D721Med (cell line): ENCODE results near the gene ANGPTL2.

Experiments
- DNase-seq: peaks from one replicate; pipeline ENCODE4 v3.0.0; 2011; ENCODE audit warnings: low spot score; ENCODE audit not compliant: insufficient read length
- FAIRE-seq: peaks from 2 replicates; lab custom pipeline; 2011; peaks lifted over from hg19 to GRCh38; lab: Jason Lieb, UNC
- TF ChIP-seq, protein P1 (sequence below): IDR thresholded peaks from 2 replicates; pipeline ENCODE4 v1.5.1; 2012; ENCODE audit warnings: mild to moderate bottlenecking, control low read depth; ENCODE audit not compliant: insufficient read depth; ENCODE audit errors: missing control alignments

The ANGPTL2 gene

DNA sequence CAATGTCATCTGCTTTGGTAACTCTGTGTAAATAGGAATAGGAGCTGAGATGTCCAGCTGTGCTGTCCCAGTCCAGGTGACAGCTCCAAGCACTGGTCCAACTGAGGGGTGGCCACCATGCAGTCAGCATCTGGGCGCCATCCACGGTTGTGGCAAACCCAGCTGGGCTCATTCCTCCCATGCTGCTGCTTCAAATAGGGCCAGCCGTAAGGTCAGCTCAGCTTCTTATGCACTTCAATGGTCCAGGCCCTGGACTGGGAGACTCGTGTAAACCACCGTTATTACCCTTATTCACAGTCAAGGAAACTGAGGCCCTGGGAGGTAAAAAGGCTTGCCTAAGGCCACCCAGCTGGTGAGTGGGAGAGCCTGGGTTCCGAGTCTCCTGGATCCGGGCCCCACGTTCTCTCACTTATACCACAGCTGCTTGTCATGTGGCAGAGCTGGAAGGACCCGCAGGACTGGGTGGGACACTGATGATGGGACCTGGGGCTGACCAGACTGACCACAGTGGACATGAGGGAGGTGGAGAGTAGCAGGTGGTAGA lies 38.7 kb upstream of the ANGPTL2 start:
- TF ChIP-seq, protein P1, sequence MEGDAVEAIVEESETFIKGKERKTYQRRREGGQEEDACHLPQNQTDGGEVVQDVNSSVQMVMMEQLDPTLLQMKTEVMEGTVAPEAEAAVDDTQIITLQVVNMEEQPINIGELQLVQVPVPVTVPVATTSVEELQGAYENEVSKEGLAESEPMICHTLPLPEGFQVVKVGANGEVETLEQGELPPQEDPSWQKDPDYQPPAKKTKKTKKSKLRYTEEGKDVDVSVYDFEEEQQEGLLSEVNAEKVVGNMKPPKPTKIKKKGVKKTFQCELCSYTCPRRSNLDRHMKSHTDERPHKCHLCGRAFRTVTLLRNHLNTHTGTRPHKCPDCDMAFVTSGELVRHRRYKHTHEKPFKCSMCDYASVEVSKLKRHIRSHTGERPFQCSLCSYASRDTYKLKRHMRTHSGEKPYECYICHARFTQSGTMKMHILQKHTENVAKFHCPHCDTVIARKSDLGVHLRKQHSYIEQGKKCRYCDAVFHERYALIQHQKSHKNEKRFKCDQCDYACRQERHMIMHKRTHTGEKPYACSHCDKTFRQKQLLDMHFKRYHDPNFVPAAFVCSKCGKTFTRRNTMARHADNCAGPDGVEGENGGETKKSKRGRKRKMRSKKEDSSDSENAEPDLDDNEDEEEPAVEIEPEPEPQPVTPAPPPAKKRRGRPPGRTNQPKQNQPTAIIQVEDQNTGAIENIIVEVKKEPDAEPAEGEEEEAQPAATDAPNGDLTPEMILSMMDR, result no peak
- no peak for FAIRE-seq
- no peak for DNase-seq

DNA sequence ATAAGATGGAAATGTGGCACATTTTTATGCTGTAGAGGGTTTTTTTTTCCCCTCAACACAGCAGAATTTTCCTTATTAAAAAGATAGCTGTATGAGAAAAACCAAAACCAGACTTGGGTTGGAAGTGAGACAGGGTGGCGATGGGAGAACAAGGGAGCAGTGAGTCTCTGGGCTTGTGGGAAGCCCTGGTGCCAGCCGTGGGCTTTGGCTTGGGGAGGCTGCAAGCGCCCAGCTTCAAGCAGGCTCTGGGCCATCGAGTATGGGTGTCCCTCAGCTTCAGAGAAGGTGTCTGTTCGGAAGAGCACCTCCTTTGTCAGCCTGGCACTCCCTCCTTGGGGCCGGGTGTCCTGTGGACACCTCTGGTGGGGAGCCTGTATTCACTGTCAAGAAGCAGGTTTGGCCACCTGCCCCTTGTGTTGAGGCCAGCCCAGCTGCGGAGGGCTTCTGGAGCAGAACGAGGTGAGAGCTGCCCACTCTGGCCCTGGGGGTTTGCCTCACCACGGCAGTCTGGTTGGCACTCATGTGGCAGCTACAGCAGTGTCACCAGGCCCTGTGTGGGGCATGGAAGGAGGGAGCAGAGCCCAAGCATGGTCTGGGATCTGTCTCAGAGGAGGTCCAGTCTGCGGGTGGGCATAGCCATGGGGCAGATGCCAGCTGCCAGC lies 37.6 kb upstream of the ANGPTL2 start:
- TF ChIP-seq, protein P1, result no peak
- no peak for DNase-seq
- FAIRE-seq, result no peak

GRCh38 chr9:127159325-127159801 lies 36.9 kb upstream of the ANGPTL2 start:
- FAIRE-seq (no peak), DNase-seq (no peak)
- TF ChIP-seq, protein P1, result no peak

DNA sequence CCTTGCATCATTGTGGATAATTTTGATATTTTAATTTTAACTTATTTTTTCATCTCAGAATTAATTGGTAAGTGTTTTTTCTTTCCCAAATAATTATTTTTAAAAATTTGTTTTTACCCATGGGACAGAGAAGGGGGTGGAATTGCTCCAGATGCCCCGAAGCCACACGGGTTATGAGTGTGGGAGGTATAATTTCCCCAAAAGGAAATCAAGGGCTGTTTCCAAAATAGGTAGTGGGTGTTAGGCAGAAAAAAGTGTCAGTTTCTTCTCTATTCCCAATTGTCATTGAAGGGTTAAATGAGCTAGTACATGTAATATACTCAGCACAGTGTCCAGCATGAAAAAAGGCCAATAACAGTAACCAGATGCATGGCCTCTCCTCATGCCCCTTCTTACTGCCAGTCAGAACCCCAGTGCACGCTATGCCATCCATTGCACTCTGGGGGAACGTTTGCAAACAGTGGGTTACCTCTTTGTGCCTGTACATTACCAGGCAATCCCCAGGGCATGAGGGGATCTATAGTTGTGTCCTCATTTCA lies 36.4 kb upstream of the ANGPTL2 start:
- DNase-seq (no peak), FAIRE-seq (no peak)
- TF ChIP-seq, protein P1, result no peak

DNA sequence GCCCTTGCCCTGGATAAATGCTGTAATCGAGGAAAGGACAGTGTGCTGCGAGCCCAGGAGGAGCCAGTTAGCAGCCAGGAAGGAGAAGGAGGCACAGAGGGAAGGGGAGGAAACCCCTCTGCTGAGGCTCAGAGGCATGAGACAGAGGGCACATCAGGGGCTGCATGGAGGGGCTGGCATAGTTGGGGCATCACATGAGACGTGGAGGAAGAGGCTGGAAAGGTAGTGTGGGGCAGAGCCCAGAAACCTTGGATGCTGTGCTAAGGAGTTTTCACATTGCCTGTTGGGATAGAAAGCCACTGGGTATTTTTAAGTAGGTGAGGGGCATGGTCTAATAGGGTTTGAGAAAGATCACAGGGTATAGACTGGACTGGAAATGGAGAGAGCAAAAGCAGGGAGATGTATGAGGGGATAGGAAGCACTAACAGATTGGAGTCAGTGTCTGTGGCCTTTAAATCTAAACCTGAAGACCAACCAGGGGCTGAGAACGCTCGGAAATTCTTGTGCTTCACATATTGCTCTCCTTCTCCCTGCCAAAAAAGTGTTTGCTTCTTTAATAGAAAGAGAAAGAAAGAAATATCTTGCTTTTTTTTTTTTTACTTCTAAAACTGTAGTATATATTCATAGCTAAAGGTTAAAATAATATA lies 33.0 kb upstream of the ANGPTL2 start:
- no peak for FAIRE-seq
- TF ChIP-seq, protein P1, result no peak
- DNase-seq, result no peak

DNA sequence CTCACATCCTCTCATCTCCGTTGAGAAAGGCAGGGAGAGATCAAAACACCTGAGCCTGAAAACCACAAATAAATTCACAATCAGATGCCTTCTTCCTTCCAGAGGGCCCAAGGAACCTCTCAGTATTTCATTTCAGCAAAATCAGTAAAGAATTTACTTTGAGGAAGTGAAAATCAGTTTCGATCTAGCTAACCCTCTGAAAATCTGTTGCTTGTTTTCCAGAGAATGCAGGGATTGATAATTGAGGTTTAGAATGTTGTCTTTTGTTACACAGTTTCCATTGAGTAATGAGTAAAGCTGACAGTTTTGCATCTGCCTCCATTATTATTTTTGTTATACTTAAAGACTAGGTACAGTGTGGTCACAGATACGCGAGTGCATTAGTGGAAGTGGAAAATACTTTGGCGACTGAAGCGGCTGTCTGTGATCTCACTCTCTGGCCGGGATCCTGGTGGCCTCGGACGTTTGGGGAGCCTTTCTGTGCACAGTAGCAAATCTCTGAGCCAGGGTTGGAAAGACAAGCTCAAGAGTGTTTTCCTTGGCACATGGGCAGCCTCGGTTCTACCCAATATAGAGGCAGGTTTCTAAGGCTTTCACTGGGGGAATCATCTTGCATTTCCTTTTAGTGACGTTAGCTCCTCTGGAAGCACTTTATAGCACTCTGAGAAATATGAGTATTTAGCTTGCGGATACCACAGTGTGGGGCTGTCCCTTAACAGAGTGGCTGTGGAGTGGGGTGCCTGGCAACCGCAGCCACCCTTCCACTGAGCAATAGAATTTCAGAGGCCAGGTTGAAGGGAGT lies 32.2 kb upstream of the ANGPTL2 start:
- TF ChIP-seq, protein P1, result no peak
- DNase-seq (no peak), FAIRE-seq (no peak)
